Measurements from ENCODE around the gene SLX4IP. TPM values are rescaled to one million over a fixed set of nuclear protein-coding genes. Genes with fewer than 3 reads are reported as not detected.

Gene SLX4IP
- total and polyA plus RNA-seq, 2 of the 13 experiments (the other 11 are each of a cell fraction or from before 2014, with no cell fraction given): 3.6 to 7.3 TPM

DNA sequence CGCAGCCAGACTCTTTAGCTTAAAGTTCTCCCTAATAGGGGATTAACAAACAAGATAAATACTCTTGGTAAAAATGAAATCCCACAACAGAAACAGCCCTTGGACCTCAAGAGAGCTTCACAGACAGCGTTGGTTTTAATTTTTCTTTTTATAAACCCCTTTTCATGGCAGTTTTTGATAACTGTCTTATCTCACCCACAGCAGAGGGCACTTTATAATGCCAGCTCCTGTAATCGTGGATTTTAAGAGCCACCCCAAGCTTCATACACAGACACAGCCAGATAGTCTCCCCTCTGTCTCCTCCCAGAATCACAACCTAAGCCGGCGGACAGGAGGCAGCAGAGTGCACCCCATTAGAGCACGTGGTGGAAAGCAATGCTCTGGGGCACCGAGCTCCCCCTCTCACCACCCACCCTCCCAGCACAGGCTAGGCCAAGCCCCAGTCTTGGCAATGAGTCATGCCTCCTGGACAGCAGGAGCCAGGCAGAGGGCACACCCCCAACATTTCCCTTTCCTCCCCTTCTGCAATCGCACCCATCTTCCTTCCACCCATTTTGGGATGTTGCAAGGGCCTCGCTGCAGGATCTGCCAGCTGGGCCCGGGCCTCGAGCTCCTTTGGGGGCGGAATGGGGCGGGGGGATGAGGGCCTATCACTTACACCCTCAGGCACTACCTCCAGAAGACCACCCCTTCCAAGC lies 236.3 kb downstream of the SLX4IP start (continued):
- TF ChIP-seq KLF11 (CRISPR knock-in tag; IDR thresholded peaks at IDR 0.05) (peak; percentile 91; the same call in 1 of the 2 replicates), MYNN (CRISPR knock-in tag; IDR thresholded peaks at IDR 0.05; ENCODE audit: low read depth) (no peak), TEAD2 (CRISPR knock-in tag; IDR thresholded peaks at IDR 0.05) (no peak), ZNF781 (CRISPR knock-in tag; IDR thresholded peaks at IDR 0.05; ENCODE audit: borderline replicate concordance, not compliant biosample characterization) (peak; percentile 18), SYNCRIP (IDR thresholded peaks at IDR 0.05; ENCODE audit: insufficient read depth, low read depth, low read length) (no peak), ZNF251 (CRISPR knock-in tag; IDR thresholded peaks at IDR 0.05) (no peak), TBX3 (IDR thresholded peaks at IDR 0.05; ENCODE audit: borderline replicate concordance) (no peak)
- TF ChIP-seq, protein P1, sequence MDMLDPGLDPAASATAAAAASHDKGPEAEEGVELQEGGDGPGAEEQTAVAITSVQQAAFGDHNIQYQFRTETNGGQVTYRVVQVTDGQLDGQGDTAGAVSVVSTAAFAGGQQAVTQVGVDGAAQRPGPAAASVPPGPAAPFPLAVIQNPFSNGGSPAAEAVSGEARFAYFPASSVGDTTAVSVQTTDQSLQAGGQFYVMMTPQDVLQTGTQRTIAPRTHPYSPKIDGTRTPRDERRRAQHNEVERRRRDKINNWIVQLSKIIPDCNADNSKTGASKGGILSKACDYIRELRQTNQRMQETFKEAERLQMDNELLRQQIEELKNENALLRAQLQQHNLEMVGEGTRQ (IDR thresholded peaks at IDR 0.05; ENCODE audit: low read depth, low read length): peak; percentile 67
- TF ChIP-seq, protein P1 (CRISPR knock-in tag; IDR thresholded peaks at IDR 0.05; ENCODE audit: borderline replicate concordance): peak; percentile 67; the same call in 1 of the 2 replicates
- TF ChIP-seq, protein P2, sequence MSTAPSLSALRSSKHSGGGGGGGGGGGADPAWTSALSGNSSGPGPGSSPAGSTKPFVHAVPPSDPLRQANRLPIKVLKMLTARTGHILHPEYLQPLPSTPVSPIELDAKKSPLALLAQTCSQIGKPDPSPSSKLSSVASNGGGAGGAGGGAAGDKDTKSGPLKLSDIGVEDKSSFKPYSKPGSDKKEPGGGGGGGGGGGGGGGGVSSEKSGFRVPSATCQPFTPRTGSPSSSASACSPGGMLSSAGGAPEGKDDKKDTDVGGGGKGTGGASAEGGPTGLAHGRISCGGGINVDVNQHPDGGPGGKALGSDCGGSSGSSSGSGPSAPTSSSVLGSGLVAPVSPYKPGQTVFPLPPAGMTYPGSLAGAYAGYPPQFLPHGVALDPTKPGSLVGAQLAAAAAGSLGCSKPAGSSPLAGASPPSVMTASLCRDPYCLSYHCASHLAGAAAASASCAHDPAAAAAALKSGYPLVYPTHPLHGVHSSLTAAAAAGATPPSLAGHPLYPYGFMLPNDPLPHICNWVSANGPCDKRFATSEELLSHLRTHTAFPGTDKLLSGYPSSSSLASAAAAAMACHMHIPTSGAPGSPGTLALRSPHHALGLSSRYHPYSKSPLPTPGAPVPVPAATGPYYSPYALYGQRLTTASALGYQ (CRISPR knock-in tag; IDR thresholded peaks at IDR 0.05): no peak
- TF ChIP-seq, protein P3, sequence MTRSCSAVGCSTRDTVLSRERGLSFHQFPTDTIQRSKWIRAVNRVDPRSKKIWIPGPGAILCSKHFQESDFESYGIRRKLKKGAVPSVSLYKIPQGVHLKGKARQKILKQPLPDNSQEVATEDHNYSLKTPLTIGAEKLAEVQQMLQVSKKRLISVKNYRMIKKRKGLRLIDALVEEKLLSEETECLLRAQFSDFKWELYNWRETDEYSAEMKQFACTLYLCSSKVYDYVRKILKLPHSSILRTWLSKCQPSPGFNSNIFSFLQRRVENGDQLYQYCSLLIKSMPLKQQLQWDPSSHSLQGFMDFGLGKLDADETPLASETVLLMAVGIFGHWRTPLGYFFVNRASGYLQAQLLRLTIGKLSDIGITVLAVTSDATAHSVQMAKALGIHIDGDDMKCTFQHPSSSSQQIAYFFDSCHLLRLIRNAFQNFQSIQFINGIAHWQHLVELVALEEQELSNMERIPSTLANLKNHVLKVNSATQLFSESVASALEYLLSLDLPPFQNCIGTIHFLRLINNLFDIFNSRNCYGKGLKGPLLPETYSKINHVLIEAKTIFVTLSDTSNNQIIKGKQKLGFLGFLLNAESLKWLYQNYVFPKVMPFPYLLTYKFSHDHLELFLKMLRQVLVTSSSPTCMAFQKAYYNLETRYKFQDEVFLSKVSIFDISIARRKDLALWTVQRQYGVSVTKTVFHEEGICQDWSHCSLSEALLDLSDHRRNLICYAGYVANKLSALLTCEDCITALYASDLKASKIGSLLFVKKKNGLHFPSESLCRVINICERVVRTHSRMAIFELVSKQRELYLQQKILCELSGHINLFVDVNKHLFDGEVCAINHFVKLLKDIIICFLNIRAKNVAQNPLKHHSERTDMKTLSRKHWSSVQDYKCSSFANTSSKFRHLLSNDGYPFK (CRISPR knock-in tag; IDR thresholded peaks at IDR 0.05; ENCODE audit: borderline replicate concordance): no peak
- TF ChIP-seq, protein P4, sequence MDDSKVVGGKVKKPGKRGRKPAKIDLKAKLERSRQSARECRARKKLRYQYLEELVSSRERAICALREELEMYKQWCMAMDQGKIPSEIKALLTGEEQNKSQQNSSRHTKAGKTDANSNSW (CRISPR knock-in tag; IDR thresholded peaks at IDR 0.05; ENCODE audit: borderline replicate concordance): no peak
- TF ChIP-seq, protein P5, sequence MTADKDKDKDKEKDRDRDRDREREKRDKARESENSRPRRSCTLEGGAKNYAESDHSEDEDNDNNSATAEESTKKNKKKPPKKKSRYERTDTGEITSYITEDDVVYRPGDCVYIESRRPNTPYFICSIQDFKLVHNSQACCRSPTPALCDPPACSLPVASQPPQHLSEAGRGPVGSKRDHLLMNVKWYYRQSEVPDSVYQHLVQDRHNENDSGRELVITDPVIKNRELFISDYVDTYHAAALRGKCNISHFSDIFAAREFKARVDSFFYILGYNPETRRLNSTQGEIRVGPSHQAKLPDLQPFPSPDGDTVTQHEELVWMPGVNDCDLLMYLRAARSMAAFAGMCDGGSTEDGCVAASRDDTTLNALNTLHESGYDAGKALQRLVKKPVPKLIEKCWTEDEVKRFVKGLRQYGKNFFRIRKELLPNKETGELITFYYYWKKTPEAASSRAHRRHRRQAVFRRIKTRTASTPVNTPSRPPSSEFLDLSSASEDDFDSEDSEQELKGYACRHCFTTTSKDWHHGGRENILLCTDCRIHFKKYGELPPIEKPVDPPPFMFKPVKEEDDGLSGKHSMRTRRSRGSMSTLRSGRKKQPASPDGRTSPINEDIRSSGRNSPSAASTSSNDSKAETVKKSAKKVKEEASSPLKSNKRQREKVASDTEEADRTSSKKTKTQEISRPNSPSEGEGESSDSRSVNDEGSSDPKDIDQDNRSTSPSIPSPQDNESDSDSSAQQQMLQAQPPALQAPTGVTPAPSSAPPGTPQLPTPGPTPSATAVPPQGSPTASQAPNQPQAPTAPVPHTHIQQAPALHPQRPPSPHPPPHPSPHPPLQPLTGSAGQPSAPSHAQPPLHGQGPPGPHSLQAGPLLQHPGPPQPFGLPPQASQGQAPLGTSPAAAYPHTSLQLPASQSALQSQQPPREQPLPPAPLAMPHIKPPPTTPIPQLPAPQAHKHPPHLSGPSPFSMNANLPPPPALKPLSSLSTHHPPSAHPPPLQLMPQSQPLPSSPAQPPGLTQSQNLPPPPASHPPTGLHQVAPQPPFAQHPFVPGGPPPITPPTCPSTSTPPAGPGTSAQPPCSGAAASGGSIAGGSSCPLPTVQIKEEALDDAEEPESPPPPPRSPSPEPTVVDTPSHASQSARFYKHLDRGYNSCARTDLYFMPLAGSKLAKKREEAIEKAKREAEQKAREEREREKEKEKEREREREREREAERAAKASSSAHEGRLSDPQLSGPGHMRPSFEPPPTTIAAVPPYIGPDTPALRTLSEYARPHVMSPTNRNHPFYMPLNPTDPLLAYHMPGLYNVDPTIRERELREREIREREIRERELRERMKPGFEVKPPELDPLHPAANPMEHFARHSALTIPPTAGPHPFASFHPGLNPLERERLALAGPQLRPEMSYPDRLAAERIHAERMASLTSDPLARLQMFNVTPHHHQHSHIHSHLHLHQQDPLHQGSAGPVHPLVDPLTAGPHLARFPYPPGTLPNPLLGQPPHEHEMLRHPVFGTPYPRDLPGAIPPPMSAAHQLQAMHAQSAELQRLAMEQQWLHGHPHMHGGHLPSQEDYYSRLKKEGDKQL (CRISPR knock-in tag; IDR thresholded peaks at IDR 0.05; ENCODE audit: low read depth): peak; percentile 33; the same call in 1 of the 2 replicates
